SK-N-SH (cell line): ENCODE data around the gene METTL2B.
"Not testable (repeated sequence)": the region's sequence is repeated elsewhere in the genome, so short reads cannot be mapped to it uniquely, and the experiment has no call there.

Experiments
- EP300 ChIP-seq, 2 experiments: IDR thresholded peaks; 2 replicates each; pipeline versions ENCODE4 v1.4.0 to v1.6.1; 2012; ENCODE audit warnings: borderline replicate concordance in 1 of 2, low read depth in 1 of 2, low read length in 1 of 2
- SIN3A ChIP-seq: IDR thresholded peaks from 2 replicates; pipeline ENCODE4 v1.6.1; 2012; ENCODE audit warnings: low read depth, mild to moderate bottlenecking, low read length, moderate library complexity, borderline replicate concordance
- TCF12 ChIP-seq: IDR thresholded peaks from 2 replicates; pipeline ENCODE4 v1.4.0; 2012
- TF ChIP-seq, protein P1 (sequence below): fragments of 200-600 bp; sonication (generic); IDR thresholded peaks from 2 replicates; pipeline ENCODE4 v1.6.1; 2017; ENCODE audit warnings: antibody characterized with exemption, mild to moderate bottlenecking, moderate library complexity

GRCh38 chr7:128543300-128543699, 66.8 kb downstream of the METTL2B start:
- TF ChIP-seq SIN3A; TCF12; EP300 (IDR thresholded peaks at IDR 0.05; ENCODE audit: borderline replicate concordance in 1 of 2, low read depth in 1 of 2, low read length in 1 of 2): not testable (repeated sequence)
- TF ChIP-seq, protein P1, sequence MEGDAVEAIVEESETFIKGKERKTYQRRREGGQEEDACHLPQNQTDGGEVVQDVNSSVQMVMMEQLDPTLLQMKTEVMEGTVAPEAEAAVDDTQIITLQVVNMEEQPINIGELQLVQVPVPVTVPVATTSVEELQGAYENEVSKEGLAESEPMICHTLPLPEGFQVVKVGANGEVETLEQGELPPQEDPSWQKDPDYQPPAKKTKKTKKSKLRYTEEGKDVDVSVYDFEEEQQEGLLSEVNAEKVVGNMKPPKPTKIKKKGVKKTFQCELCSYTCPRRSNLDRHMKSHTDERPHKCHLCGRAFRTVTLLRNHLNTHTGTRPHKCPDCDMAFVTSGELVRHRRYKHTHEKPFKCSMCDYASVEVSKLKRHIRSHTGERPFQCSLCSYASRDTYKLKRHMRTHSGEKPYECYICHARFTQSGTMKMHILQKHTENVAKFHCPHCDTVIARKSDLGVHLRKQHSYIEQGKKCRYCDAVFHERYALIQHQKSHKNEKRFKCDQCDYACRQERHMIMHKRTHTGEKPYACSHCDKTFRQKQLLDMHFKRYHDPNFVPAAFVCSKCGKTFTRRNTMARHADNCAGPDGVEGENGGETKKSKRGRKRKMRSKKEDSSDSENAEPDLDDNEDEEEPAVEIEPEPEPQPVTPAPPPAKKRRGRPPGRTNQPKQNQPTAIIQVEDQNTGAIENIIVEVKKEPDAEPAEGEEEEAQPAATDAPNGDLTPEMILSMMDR: not testable (repeated sequence)
